Heart left ventricle (tissue), 11 donors: ENCODE results near the gene TYR. TPM values are rescaled to one million over a fixed set of nuclear protein-coding genes. Genes with fewer than 3 reads are reported as not detected.

Source experiments
- polyA plus RNA-seq, 2 donors: library from polyadenylated mRNA; stranded (reverse); fragments of 200-250 nt; gene quantifications; one replicate each; pipeline ENCODE4 v1.2.3, GENCODE V29; 2013
- total RNA-seq, 9 donors: library from RNA; depleted of rRNA in 2 of 9; stranded (reverse); fragments of >200 nt in 2 of 9; fragmentation: NEBNext Ultra II Directional in 3 of 9; extraction: Animal tissue kit (Norgen Biotek cat#: 25700) in 3 of 9; gene quantifications; one replicate each; pipeline versions ENCODE4 v1.1.0 to v1.2.4, GENCODE V29; 2016 to 2023
- donor health status: ischemic (EF 13 %, LVEDD 7.1; RV severe dilation, severe dysfunction).
- donor health status: healthy with polysubstance abuse.
- donor health status: DM: no; HTN: yes; CAD: no.
- donor health status: DM: no; HTN: no; CAD: no.
- donor health status: ischemic (EF 25% LVEDD 5.7; RV mildly dilated, moderate dysfunction).
- donor health status: healthy.
- donor health status: DM: yes; HTN: yes; CAD: no.
- donor health status: PGD.
- donor health status: nonischemic (EF 23%, LVEDD 6.1; RV moderate dilation, normal function).

Gene TYR
- total and polyA plus RNA-seq, 11 donors, result not detected

Other genes with a start within 250 kb of the TYR start
- gene GRM5, start 111.9 kb upstream of the TYR start, total RNA-seq, result under 1 TPM in 2 of 9 donors, not detected in 7; 0.09 TPM
- gene GRM5, start 111.9 kb upstream of the TYR start, polyA plus RNA-seq, result under 1 TPM in 1 of 2 donors, not detected in 1; 0.01 TPM